ENCODE data around the gene MAGI1. TPM values are rescaled to one million over a fixed set of nuclear protein-coding genes. Genes with fewer than 3 reads are reported as not detected.

MAGI1 gene
- polyA plus RNA-seq, 1 of the 3 experiments (the other 2 are of a cell fraction) = 10.3 TPM

- TF ChIP-seq MXI1 (IDR thresholded peaks at IDR 0.05; ENCODE audit: low read depth, low read length) (no peak), NFIC (IDR thresholded peaks at IDR 0.05; ENCODE audit: borderline replicate concordance) (no peak), EZH2phosphoT487 (IDR thresholded peaks at IDR 0.05; ENCODE audit: borderline replicate concordance, low read depth) (no peak)
- TF ChIP-seq, protein P1, sequence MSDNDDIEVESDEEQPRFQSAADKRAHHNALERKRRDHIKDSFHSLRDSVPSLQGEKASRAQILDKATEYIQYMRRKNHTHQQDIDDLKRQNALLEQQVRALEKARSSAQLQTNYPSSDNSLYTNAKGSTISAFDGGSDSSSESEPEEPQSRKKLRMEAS (IDR thresholded peaks at IDR 0.05; ENCODE audit: low read depth) = no peak
These were observed 606.2 kb downstream of the MAGI1 start (continued) for GRCh38 chr3:65432388-65433003.

DNA sequence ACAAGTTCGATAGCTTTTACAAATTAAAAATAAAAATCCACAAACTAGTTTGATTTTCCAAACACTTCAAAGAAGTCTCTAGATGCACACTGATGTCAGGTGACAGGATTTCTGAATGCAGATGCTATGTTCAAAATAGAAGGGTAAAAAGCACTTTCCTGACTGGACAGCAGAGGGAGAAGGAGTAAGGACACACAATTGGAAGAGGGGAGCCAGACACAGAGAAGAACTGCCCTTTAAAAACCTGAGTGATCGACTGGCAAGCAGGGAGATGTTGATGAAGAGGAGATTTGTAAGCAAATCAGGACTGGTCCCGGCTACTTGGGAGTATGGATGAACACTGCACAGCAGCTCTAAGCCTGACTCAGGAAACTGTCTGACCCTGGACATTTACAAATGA is 612.8 kb downstream of the MAGI1 start:
- H3K79me2 ChIP-seq (ENCODE audit: insufficient read depth) = no peaks in the 10 kb centered on the region
- no peaks in the 10 kb centered on the region for H4K20me1 ChIP-seq (ENCODE audit: insufficient read depth)
- H3K4me3 ChIP-seq (ENCODE audit: low read depth in 2 of 2, low read length in 1 of 2) = no peak overlapping the region
- no peaks in the 10 kb centered on the region for H3K9me3 ChIP-seq
- TF ChIP-seq RAD21 (IDR thresholded peaks at IDR 0.05; ENCODE audit: low read length) (peak; percentile 56), SMC3 (IDR thresholded peaks at IDR 0.05; ENCODE audit: low read depth, low read length) (peak; percentile 61), CTCF (IDR thresholded peaks at IDR 0.05) (peak; percentile 58), MEF2A (IDR thresholded peaks at IDR 0.05; ENCODE audit: borderline replicate concordance, low read depth) (no peak)
- H3K4me2 ChIP-seq = no peak overlapping the region
- WGBS (ENCODE audit: low lambda C conversion rate) = 75% methylated on average over 3 of the region's 3 CpGs
- no peak overlapping the region for H3K9ac ChIP-seq
- no peaks in the 10 kb centered on the region for H3K9me2 ChIP-seq
- no peak overlapping the region for H3K27ac ChIP-seq (ENCODE audit: low read depth in 2 of 2, low read length in 1 of 2)
- DNase-seq = peak; percentile 29
- H3F3A ChIP-seq (replicated peaks; ENCODE audit: insufficient read depth) = peaks cover 2% of the 10 kb centered on the region
- peaks cover 0 to 2% of the 10 kb centered on the region in 2 experiments; a peak in 1 of 4 replicates for H3K4me1 ChIP-seq (ENCODE audit: control insufficient read depth in 1 of 2, insufficient read depth in 2 of 2, low read depth in 1 of 2, low read length in 1 of 2)
- CTCF ChIA-PET = interaction anchor here (0.6 to 3.1 kb wide), 14 partner anchors 9 to 964 kb away, joined by 3 to 22 read pairs (median 4); no protein-coding TSS in a partner anchor
- H2AFZ ChIP-seq (ENCODE audit: low read depth) = no peak overlapping the region
- H3K36me3 ChIP-seq (replicated peaks in 1 of 2; ENCODE audit: control insufficient read depth in 1 of 2, insufficient read depth in 2 of 2, low read length in 1 of 2) = peaks cover 30 to 34% of the 10 kb centered on the region in 2 experiments
- POLR2A ChIA-PET = no interaction called here
- H3K27me3 ChIP-seq (ENCODE audit: insufficient read depth) = no peaks in the 10 kb centered on the region

DNA sequence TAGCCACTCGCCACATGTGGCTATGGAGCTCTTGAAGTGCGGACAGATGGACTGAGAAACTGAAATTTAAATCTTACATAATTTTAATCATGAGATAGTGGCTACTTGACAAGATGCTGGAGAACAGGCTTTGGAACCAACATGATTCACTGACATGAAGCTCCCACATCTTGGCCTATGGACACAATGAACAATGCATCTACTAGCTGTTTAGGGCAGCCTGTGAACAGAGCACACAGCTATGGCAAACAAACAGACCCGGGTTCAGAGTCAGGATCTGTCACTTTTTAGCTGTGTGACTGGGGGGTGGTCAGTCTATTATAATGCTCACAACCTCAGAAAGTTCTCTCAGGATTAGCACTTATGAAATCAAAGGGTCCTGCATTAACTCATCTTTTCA is 616.6 kb downstream of the MAGI1 start:
- POLR2A ChIA-PET = no interaction called here
- WGBS (ENCODE audit: low lambda C conversion rate) = 85% methylated on average over 3 of the region's 3 CpGs
- Histone ChIP-seq H3K79me2 (ENCODE audit: insufficient read depth) (no peaks in the 10 kb centered on the region), H3K27me3 (ENCODE audit: insufficient read depth) (no peaks in the 10 kb centered on the region), H3K9me2 (no peaks in the 10 kb centered on the region), H2AFZ (ENCODE audit: low read depth) (no peak overlapping the region), H3K9me3 (no peaks in the 10 kb centered on the region), H3K27ac (ENCODE audit: low read depth in 2 of 2, low read length in 1 of 2) (no peak overlapping the region), H3F3A (replicated peaks; ENCODE audit: insufficient read depth) (no peaks in the 10 kb centered on the region), H3K9ac (no peak overlapping the region), H3K4me2 (no peak overlapping the region), H3K4me1 (ENCODE audit: control insufficient read depth in 1 of 2, insufficient read depth in 2 of 2, low read depth in 1 of 2, low read length in 1 of 2) (peaks cover 0 to 4% of the 10 kb centered on the region in 2 experiments; a peak in 2 of 4 replicates), H3K36me3 (replicated peaks in 1 of 2; ENCODE audit: control insufficient read depth in 1 of 2, insufficient read depth in 2 of 2, low read length in 1 of 2) (peaks cover 4 to 9% of the 10 kb centered on the region in 2 experiments), H3K4me3 (ENCODE audit: low read depth in 2 of 2, low read length in 1 of 2) (no peak overlapping the region), H4K20me1 (ENCODE audit: insufficient read depth) (no peaks in the 10 kb centered on the region)
- CTCF ChIA-PET = interaction anchor here (1.0 to 2.1 kb wide), 4 partner anchors 12 to 53 kb away, joined by 3 to 6 read pairs (median 4); no protein-coding TSS in a partner anchor
- no peak for DNase-seq
- TF ChIP-seq USF1 (IDR thresholded peaks at IDR 0.05; ENCODE audit: borderline replicate concordance, low read depth) (no peak), TEAD4 (IDR thresholded peaks at IDR 0.05; ENCODE audit: borderline replicate concordance, insufficient read depth) (no peak), EZH2phosphoT487 (IDR thresholded peaks at IDR 0.05; ENCODE audit: borderline replicate concordance, low read depth) (no peak), TAF1 (IDR thresholded peaks at IDR 0.05; ENCODE audit: borderline replicate concordance, low read depth, low read length) (no peak), GABPA (IDR thresholded peaks at IDR 0.05; ENCODE audit: low read depth) (no peak), TCF12 (IDR thresholded peaks at IDR 0.05) (no peak)
- TF ChIP-seq, protein P2, sequence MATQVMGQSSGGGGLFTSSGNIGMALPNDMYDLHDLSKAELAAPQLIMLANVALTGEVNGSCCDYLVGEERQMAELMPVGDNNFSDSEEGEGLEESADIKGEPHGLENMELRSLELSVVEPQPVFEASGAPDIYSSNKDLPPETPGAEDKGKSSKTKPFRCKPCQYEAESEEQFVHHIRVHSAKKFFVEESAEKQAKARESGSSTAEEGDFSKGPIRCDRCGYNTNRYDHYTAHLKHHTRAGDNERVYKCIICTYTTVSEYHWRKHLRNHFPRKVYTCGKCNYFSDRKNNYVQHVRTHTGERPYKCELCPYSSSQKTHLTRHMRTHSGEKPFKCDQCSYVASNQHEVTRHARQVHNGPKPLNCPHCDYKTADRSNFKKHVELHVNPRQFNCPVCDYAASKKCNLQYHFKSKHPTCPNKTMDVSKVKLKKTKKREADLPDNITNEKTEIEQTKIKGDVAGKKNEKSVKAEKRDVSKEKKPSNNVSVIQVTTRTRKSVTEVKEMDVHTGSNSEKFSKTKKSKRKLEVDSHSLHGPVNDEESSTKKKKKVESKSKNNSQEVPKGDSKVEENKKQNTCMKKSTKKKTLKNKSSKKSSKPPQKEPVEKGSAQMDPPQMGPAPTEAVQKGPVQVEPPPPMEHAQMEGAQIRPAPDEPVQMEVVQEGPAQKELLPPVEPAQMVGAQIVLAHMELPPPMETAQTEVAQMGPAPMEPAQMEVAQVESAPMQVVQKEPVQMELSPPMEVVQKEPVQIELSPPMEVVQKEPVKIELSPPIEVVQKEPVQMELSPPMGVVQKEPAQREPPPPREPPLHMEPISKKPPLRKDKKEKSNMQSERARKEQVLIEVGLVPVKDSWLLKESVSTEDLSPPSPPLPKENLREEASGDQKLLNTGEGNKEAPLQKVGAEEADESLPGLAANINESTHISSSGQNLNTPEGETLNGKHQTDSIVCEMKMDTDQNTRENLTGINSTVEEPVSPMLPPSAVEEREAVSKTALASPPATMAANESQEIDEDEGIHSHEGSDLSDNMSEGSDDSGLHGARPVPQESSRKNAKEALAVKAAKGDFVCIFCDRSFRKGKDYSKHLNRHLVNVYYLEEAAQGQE (IDR thresholded peaks at IDR 0.05; ENCODE audit: low read depth, low read length) = no peak
- TF ChIP-seq, protein P3, sequence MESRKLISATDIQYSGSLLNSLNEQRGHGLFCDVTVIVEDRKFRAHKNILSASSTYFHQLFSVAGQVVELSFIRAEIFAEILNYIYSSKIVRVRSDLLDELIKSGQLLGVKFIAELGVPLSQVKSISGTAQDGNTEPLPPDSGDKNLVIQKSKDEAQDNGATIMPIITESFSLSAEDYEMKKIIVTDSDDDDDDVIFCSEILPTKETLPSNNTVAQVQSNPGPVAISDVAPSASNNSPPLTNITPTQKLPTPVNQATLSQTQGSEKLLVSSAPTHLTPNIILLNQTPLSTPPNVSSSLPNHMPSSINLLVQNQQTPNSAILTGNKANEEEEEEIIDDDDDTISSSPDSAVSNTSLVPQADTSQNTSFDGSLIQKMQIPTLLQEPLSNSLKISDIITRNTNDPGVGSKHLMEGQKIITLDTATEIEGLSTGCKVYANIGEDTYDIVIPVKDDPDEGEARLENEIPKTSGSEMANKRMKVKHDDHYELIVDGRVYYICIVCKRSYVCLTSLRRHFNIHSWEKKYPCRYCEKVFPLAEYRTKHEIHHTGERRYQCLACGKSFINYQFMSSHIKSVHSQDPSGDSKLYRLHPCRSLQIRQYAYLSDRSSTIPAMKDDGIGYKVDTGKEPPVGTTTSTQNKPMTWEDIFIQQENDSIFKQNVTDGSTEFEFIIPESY (IDR thresholded peaks at IDR 0.05; ENCODE audit: borderline replicate concordance, low read depth) = no peak

Measured in SK-N-SH (cell line).